GM23338 (cell line): ENCODE measurements around the gene KLKB1.
"Not testable (repeated sequence)": the region's sequence is repeated elsewhere in the genome, so short reads cannot be mapped to it uniquely, and the experiment has no call there.

Experiments used
- CREB1 ChIP-seq: fragments of 250-450 bp; sonication (Bioruptor Pico); IDR thresholded peaks from 2 replicates; pipeline ENCODE4 v1.5.0; 2020; ENCODE audit warnings: low read depth, mild to moderate bottlenecking, moderate library complexity
- CTCF ChIP-seq, 2 experiments: fragments of 200-600 bp in 1 of 2; sonication (generic) in 1 of 2; conservative IDR thresholded peaks; 2 replicates each; pipeline versions ENCODE4 v1.5.1 to v1.6.1; 2016 to 2017; ENCODE audit warnings: antibody characterized with exemption in 2 of 2, low read depth in 2 of 2, mild to moderate bottlenecking in 2 of 2, moderate library complexity in 1 of 2
- ETS1 ChIP-seq: IDR thresholded peaks from 2 replicates; pipeline ENCODE4 v1.6.1; 2016; ENCODE audit warnings: antibody characterized with exemption
- EZH2 ChIP-seq: fragments of 200-600 bp; sonication (generic); IDR thresholded peaks from one replicate; pipeline ENCODE4 v1.8.0; 2017; ENCODE audit warnings: antibody characterized with exemption, mild to moderate bottlenecking, low read depth; ENCODE audit not compliant: unreplicated experiment
- EZH2phosphoT487 ChIP-seq: fragments of 200-600 bp; sonication (generic); IDR thresholded peaks from one replicate; pipeline ENCODE4 v1.8.1; 2018; ENCODE audit warnings: antibody characterized with exemption; ENCODE audit not compliant: unreplicated experiment
- JUNB ChIP-seq: IDR thresholded peaks from one replicate; pipeline ENCODE4 v1.6.1; 2016; ENCODE audit warnings: antibody characterized with exemption; ENCODE audit not compliant: unreplicated experiment
- NANOG ChIP-seq: IDR thresholded peaks from 2 replicates; pipeline ENCODE4 v1.6.1; 2016; ENCODE audit warnings: antibody characterized with exemption, borderline replicate concordance
- POLR2AphosphoS5 ChIP-seq: IDR thresholded peaks from 2 replicates; pipeline ENCODE4 v1.6.1; 2016; ENCODE audit warnings: antibody characterized with exemption, low read depth
- REST ChIP-seq: IDR thresholded peaks from one replicate; pipeline ENCODE4 v1.6.1; 2018; ENCODE audit warnings: antibody characterized with exemption; ENCODE audit not compliant: unreplicated experiment
- STAT1 ChIP-seq: IDR thresholded peaks from one replicate; pipeline ENCODE4 v1.6.1; 2016; ENCODE audit warnings: antibody characterized with exemption; ENCODE audit not compliant: unreplicated experiment

DNA sequence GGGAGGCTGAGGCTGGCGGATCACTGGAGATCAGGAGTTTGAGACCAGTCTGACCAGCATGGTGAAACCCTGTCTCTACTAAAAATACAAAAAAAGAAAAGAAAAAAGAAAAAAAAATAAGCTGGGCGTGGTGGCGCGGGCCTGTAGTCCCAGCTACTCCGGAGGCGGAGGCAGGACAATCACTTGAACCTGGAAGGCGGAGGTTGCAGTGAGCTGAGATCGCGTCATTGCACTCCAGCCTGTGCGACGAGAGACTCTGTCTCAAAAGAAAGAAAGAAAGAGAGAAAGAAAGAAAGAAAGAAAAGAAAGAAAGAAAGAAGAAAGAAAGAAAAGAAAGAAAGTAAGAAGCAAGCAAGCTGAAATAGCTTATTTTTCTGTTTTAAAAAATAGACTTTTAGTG, 37.9 kb downstream of the KLKB1 start:
- not testable (repeated sequence) for TF ChIP-seq NANOG; CTCF (conservative IDR thresholded peaks at IDR 0.05; ENCODE audit: low read depth in 2 of 2); EZH2; POLR2AphosphoS5; ETS1; EZH2phosphoT487; REST; JUNB; CREB1 (CRISPR knock-in tag); STAT1
